Kidney (tissue), 14 donors: ENCODE measurements around the gene TTLL7. TPM values are rescaled to one million over a fixed set of nuclear protein-coding genes. Genes with fewer than 3 reads are reported as not detected.
"Not testable (repeated sequence)": the region's sequence is repeated elsewhere in the genome, so short reads cannot be mapped to it uniquely, and the experiment has no call there.

ENCODE experiments used
- DNase-seq, 5 donors: peaks; one replicate each; pipeline ENCODE4 v3.0.0-alpha.2; 2013 to 2020
- FAIRE-seq: peaks from 2 replicates; lab custom pipeline; 2012; peaks lifted over from hg19 to GRCh38; lab: Jason Lieb, UNC
- H3K27ac ChIP-seq, 2 donors: one replicate each; pipeline ENCODE4 v1.7.0; 2013; ENCODE audit warnings: low read depth in 2 of 2, low read length in 2 of 2, inconsistent platforms in 1 of 2
- H3K27me3 ChIP-seq: one replicate; pipeline ENCODE4 v1.7.1; 2013; ENCODE audit warnings: low read length, inconsistent platforms; ENCODE audit not compliant: control insufficient read depth, insufficient read depth
- H3K36me3 ChIP-seq, 3 donors: one replicate each; pipeline versions ENCODE4 v1.7.0 to v1.7.1; 2013; ENCODE audit warnings: low read length in 3 of 3, control low read depth in 1 of 3, inconsistent platforms in 1 of 3; ENCODE audit not compliant: insufficient read depth in 3 of 3, control insufficient read depth in 2 of 3
- H3K4me1 ChIP-seq, 3 donors: one replicate each; pipeline versions ENCODE4 v1.7.0 to v1.7.1; 2013; ENCODE audit warnings: low read length in 3 of 3, inconsistent platforms in 1 of 3, low read depth in 1 of 3; ENCODE audit not compliant: control insufficient read depth in 2 of 3, insufficient read depth in 2 of 3
- H3K4me3 ChIP-seq, 3 donors: one replicate each; pipeline versions ENCODE4 v1.7.0 to v1.8.1; 2013; ENCODE audit warnings: low read length in 3 of 3, control low read depth in 1 of 3, inconsistent platforms in 1 of 3
- H3K9ac ChIP-seq, 3 donors: one replicate each; pipeline versions ENCODE4 v1.7.0 to v1.7.1; 2013; ENCODE audit warnings: low read length in 3 of 3, control low read depth in 1 of 3, inconsistent platforms in 1 of 3
- H3K9me3 ChIP-seq, 3 donors: one replicate each; pipeline versions ENCODE4 v1.7.0 to v1.7.1; 2013; ENCODE audit warnings: low read length in 3 of 3, control low read depth in 1 of 3, inconsistent platforms in 1 of 3; ENCODE audit not compliant: control insufficient read depth in 2 of 3, insufficient read depth in 1 of 3
- intact Hi-C: fragments of 100-400 bp; cut with DNase I; formaldehyde crosslinking; loops from one replicate; pipeline ENCODE4 v1.11.1; 2022
- polyA plus RNA-seq: library from polyadenylated mRNA; stranded (reverse); fragments of 350-450 nt; fragmentation: Illumina TruSeq; extraction: RNeasy Lipid Tissue Mini Kit (QIAGEN cat#74804); gene quantifications from one replicate; pipeline ENCODE4 v1.2.3, GENCODE V29; 2014; ENCODE audit warnings: low read depth, low replicate concordance; ENCODE audit not compliant: insufficient read depth
- total RNA-seq: library from RNA; stranded (reverse); fragmentation: NEBNext Ultra II Directional; extraction: Animal tissue kit (Norgen Biotek cat#: 25700); gene quantifications from one replicate; pipeline ENCODE4 v1.2.1, GENCODE V29; 2021
- TF ChIP-seq, protein P1 (sequence below): IDR thresholded peaks from 3 replicates; pipeline ENCODE4 v1.5.1; 2012; ENCODE audit warnings: mild to moderate bottlenecking, moderate library complexity, borderline replicate concordance; ENCODE audit not compliant: insufficient read depth; ENCODE audit errors: extremely low read depth
- donor health status: control.
- donor health status: control.
- donor health status: control.
- donor health status: control.
- donor health status: control.
- donor health status: DM: yes; HTN: yes; CAD: no.
- donor health status: Normal renal cell carcinoma (clear cell type).

The TTLL7 gene
- total and polyA plus RNA-seq, 2 donors from 2014 or later, result 2.3 to 7.0 TPM

DNA sequence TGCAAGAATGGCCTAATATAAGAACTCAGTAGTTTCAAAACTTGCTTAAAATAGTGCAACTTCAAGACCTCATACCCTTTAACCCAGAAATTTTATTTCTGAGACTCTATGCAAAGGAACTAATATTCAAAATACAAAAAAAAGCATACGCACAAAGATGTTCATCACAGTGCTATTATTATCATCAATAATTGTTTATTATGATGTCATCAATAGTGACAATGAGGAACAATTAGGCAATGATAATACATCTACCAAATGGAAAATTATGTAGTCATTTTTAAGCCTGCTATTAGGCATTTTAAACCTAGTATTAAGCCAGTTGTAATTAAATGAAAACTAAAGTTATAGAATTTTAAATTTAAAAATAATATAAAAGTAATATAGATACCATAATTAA is 3.3 kb downstream of the TTLL7 start:
- intact Hi-C loops, result no loop called here
- Histone ChIP-seq H3K4me3 (no peak overlapping the region), H3K27ac (no peak overlapping the region), H3K9ac (no peak overlapping the region), H3K27me3 (peaks cover 5% of the 10 kb centered on the region), H3K4me1 (no peaks in the 10 kb centered on the region), H3K36me3 (no peaks in the 10 kb centered on the region), H3K9me3 (no peaks in the 10 kb centered on the region)
- DNase-seq, result no peak
- TF ChIP-seq, protein P1, sequence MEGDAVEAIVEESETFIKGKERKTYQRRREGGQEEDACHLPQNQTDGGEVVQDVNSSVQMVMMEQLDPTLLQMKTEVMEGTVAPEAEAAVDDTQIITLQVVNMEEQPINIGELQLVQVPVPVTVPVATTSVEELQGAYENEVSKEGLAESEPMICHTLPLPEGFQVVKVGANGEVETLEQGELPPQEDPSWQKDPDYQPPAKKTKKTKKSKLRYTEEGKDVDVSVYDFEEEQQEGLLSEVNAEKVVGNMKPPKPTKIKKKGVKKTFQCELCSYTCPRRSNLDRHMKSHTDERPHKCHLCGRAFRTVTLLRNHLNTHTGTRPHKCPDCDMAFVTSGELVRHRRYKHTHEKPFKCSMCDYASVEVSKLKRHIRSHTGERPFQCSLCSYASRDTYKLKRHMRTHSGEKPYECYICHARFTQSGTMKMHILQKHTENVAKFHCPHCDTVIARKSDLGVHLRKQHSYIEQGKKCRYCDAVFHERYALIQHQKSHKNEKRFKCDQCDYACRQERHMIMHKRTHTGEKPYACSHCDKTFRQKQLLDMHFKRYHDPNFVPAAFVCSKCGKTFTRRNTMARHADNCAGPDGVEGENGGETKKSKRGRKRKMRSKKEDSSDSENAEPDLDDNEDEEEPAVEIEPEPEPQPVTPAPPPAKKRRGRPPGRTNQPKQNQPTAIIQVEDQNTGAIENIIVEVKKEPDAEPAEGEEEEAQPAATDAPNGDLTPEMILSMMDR, result no peak
- no peak for FAIRE-seq

DNA sequence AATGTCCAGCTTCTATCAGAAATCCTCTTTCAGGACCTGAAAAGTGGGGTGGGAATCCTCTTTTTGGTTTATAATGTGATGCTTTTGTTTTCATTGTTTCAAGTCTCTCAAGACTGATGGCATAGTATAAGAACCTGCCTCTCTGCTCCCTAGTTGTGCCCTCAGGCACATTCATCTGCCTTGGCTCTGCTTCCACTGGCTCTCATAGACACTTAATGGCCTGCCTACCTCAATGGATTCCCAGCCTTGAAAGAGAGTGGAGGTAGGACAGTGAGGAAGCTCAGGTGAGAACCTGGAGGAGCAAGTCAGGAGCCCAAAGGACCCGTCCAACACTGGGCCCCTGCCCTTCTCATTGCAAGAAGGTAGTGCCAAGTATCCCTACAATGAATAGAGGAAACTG is 4.8 kb downstream of the TTLL7 start:
- Histone ChIP-seq H3K9ac (no peak overlapping the region), H3K36me3 (no peaks in the 10 kb centered on the region), H3K4me1 (no peaks in the 10 kb centered on the region), H3K4me3 (no peak overlapping the region), H3K9me3 (no peaks in the 10 kb centered on the region), H3K27me3 (no peaks in the 10 kb centered on the region), H3K27ac (no peak overlapping the region)
- FAIRE-seq, result no peak
- TF ChIP-seq, protein P1, result no peak
- DNase-seq, result no peak
- intact Hi-C loops, result no loop called here

DNA sequence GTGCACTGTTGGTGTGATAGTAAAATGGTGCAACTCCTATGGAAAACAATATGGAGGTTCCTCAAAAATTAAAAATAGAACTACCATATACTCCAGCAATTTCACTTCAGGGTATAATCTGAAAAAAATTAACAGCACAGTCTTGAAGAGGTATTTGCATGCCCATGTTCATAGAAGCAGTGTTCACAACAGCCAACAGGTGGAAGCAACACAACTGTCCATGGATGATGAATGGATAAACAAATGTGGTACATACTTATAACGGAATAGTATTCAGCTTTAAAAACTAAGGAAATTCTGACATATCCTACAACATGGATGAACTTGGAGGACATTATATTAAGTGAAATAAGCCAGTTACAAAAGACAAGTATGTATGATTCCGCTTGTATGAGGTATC is 8.2 kb downstream of the TTLL7 start:
- H3K36me3 ChIP-seq, result no peaks in the 10 kb centered on the region
- no peaks in the 10 kb centered on the region for H3K27me3 ChIP-seq
- no peak for DNase-seq
- H3K9ac ChIP-seq, result no peak overlapping the region
- H3K27ac ChIP-seq, result no peak overlapping the region
- H3K4me3 ChIP-seq, result no peak overlapping the region
- peaks cover 0 to 3% (median 0%) of the 10 kb centered on the region in 3 donors for H3K9me3 ChIP-seq
- FAIRE-seq, result no peak
- TF ChIP-seq, protein P1, result no peak
- intact Hi-C loops, result no loop called here
- no peaks in the 10 kb centered on the region for H3K4me1 ChIP-seq

DNA sequence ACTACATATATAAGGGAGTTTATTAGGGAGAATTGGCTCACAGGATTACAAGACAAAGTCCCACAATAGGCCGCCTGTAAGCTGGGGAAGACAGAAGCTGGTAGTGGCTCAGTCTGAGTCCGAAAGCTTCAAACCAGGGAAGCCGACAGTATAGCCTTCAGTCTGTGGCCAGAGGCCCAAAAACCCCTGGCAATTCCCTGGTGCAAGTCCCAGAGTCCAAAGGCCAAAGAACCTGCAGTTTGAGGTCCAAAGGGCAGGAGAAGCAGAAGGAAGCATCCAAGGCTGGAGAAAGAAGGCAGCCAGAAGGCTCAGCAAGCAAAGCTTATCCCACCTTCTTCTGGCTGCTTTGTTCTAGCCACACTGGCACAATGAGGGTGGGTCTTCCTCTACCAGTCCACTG is 13.9 kb downstream of the TTLL7 start:
- FAIRE-seq (no peak), DNase-seq (no peak)
- TF ChIP-seq, protein P1, result no peak
- no peaks in the 10 kb centered on the region for H3K36me3 ChIP-seq
- H3K4me3 ChIP-seq, result no peak overlapping the region
- no peaks in the 10 kb centered on the region for H3K4me1 ChIP-seq
- intact Hi-C loops, result no loop called here
- peaks cover 0 to 6% (median 0%) of the 10 kb centered on the region in 3 donors for H3K9me3 ChIP-seq
- H3K9ac ChIP-seq, result no peak overlapping the region
- H3K27ac ChIP-seq, result no peak overlapping the region
- H3K27me3 ChIP-seq, result no peaks in the 10 kb centered on the region

DNA sequence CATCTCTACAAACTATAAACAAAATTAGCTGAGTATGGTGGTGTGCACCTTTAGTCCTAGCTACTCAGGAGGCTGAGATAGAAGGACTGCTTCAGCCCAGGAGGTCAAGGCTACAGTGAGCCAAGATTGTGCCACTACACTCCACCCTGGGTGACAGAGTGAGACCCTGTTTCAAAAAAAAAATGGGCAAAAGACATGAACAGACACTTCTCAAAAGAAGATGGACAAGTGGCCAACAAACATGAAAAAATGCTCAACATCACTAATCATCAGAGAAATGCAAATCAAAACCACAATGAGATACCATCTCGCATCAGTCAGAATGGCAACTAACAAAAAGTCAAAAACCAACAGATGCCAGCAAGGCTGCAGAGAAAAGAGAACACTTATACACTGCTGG is 15.0 kb downstream of the TTLL7 start:
- H3K4me1 ChIP-seq, H3K9me3 ChIP-seq, DNase-seq, H3K9ac ChIP-seq, H3K4me3 ChIP-seq, H3K27me3 ChIP-seq, intact Hi-C loops, FAIRE-seq, H3K27ac ChIP-seq, H3K36me3 ChIP-seq: not testable (repeated sequence)
